Endothelial cell of umbilical vein (primary cell): ENCODE data around the gene ANAPC13.

Source experiments
- EZH2 ChIP-seq: IDR thresholded peaks from 2 replicates; pipeline ENCODE4 v1.6.1; 2012; ENCODE audit warnings: borderline replicate concordance, low read depth, mild to moderate bottlenecking, moderate library complexity, low read length, inconsistent platforms; ENCODE audit not compliant: severe bottlenecking
- FOS ChIP-seq: IDR thresholded peaks from 2 replicates; pipeline ENCODE4 v1.6.1; 2011; ENCODE audit warnings: mild to moderate bottlenecking, low read length, moderate library complexity, borderline replicate concordance; ENCODE audit not compliant: insufficient read depth
- GATA2 ChIP-seq: IDR thresholded peaks from 2 replicates; pipeline ENCODE4 v1.7.0; 2011; ENCODE audit warnings: low read depth, mild to moderate bottlenecking, moderate library complexity, mixed read lengths, low read length; ENCODE audit not compliant: insufficient read length, insufficient read depth
- JUN ChIP-seq: IDR thresholded peaks from 2 replicates; pipeline ENCODE4 v1.6.1; 2011; ENCODE audit warnings: borderline replicate concordance, low read depth; ENCODE audit not compliant: insufficient read length, insufficient read depth
- MYC ChIP-seq: IDR thresholded peaks from one replicate; pipeline ENCODE4 v1.6.1; 2011; ENCODE audit warnings: mild to moderate bottlenecking, low read depth, low read length
- POLR2A ChIP-seq: IDR thresholded peaks from 2 replicates; pipeline ENCODE4 v1.6.1; 2012; ENCODE audit warnings: low read depth, mild to moderate bottlenecking, control low read depth, low read length
- POLR2AphosphoS5 ChIP-seq: IDR thresholded peaks from 2 replicates; pipeline ENCODE4 v1.6.1; 2012; ENCODE audit warnings: low read depth, mild to moderate bottlenecking, control low read depth, low read length, moderate library complexity; ENCODE audit not compliant: insufficient read depth
- TF ChIP-seq, protein P1 (sequence below), 2 donors: IDR thresholded peaks; 1 replicate in 1 of 2; 2 replicates in 1 of 2; pipeline ENCODE4 v1.5.1; 2011; ENCODE audit warnings: low read length in 2 of 2, mild to moderate bottlenecking in 2 of 2, moderate library complexity in 2 of 2, control low read depth in 1 of 2, inconsistent platforms in 1 of 2, low read depth in 1 of 2; ENCODE audit not compliant: insufficient read depth in 1 of 2; ENCODE audit errors: extremely low read depth in 1 of 2
- TF ChIP-seq, protein P2 (sequence below): IDR thresholded peaks from 2 replicates; pipeline ENCODE4 v1.6.1; 2011; ENCODE audit not compliant: insufficient read depth, insufficient read length

DNA sequence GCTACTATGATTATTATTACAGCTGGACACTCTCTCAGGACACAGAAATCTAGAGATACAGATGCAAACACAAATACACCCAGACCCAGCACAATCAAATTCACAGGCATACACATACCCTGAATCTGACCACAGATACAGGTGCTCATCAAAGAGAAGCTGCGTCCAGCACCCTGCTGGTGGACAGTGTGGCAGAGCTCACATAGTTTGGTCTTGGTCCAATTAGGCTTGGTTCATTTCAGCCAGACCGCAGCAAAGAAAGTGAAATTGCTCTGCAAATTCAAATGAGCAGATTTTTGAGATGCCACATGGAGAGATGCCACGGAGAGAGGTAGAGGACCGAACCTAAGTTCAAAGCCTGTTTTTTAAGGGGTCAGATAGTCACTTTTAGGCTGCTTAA, 55.6 kb downstream of the ANAPC13 start:
- TF ChIP-seq, protein P1, sequence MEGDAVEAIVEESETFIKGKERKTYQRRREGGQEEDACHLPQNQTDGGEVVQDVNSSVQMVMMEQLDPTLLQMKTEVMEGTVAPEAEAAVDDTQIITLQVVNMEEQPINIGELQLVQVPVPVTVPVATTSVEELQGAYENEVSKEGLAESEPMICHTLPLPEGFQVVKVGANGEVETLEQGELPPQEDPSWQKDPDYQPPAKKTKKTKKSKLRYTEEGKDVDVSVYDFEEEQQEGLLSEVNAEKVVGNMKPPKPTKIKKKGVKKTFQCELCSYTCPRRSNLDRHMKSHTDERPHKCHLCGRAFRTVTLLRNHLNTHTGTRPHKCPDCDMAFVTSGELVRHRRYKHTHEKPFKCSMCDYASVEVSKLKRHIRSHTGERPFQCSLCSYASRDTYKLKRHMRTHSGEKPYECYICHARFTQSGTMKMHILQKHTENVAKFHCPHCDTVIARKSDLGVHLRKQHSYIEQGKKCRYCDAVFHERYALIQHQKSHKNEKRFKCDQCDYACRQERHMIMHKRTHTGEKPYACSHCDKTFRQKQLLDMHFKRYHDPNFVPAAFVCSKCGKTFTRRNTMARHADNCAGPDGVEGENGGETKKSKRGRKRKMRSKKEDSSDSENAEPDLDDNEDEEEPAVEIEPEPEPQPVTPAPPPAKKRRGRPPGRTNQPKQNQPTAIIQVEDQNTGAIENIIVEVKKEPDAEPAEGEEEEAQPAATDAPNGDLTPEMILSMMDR (IDR thresholded peaks at IDR 0.05; ENCODE audit: extremely low read depth in 1 of 2, insufficient read depth in 1 of 2, low read depth in 1 of 2, low read length in 2 of 2) = no peak
- TF ChIP-seq EZH2 (no peak), POLR2A (no peak), POLR2AphosphoS5 (no peak), MYC (no peak), JUN (no peak), FOS (no peak), GATA2 (no peak)
- TF ChIP-seq, protein P2, sequence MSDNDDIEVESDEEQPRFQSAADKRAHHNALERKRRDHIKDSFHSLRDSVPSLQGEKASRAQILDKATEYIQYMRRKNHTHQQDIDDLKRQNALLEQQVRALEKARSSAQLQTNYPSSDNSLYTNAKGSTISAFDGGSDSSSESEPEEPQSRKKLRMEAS = no peak
